ENCODE results near the gene CCDC136. TPM values are rescaled to one million over a fixed set of nuclear protein-coding genes. Genes with fewer than 3 reads are reported as not detected.

CCDC136 gene
- total RNA-seq, 1 experiment from 2014 or later = 3.2 TPM

GRCh38 chr7:128831178-128831993 is 39.6 kb downstream of the CCDC136 start:
- DNase-seq (ENCODE audit: low read depth) = peak; percentile 91

GRCh38 chr7:128831994-128832879 is 40.5 kb downstream of the CCDC136 start:
- DNase-seq (ENCODE audit: low read depth) = peak; percentile 97

GRCh38 chr7:128832880-128833147 is 41.0 kb downstream of the CCDC136 start:
- DNase-seq (ENCODE audit: low read depth) = no peak

GRCh38 chr7:128833148-128833945 is 41.6 kb downstream of the CCDC136 start:
- DNase-seq (ENCODE audit: low read depth) = peak; percentile 99

- peak; percentile 63 for DNase-seq (ENCODE audit: low read depth)
Measured at GRCh38 chr7:128833946-128834325, 42.2 kb downstream of the CCDC136 start.

- no peak for DNase-seq (ENCODE audit: low read depth)
Measured at GRCh38 chr7:128835231-128835751, 43.5 kb downstream of the CCDC136 start.

- peak; percentile 91 for DNase-seq (ENCODE audit: low read depth)
Measured at GRCh38 chr7:128835790-128836641, 44.2 kb downstream of the CCDC136 start.

GRCh38 chr7:128836729-128837348 is 45.1 kb downstream of the CCDC136 start:
- DNase-seq (ENCODE audit: low read depth) = no peak

GRCh38 chr7:128837521-128837921 is 45.8 kb downstream of the CCDC136 start:
- no peak for DNase-seq (ENCODE audit: low read depth)

GRCh38 chr7:128838109-128838779 is 46.5 kb downstream of the CCDC136 start:
- no peak for DNase-seq (ENCODE audit: low read depth)

GRCh38 chr7:128838981-128839731 is 47.4 kb downstream of the CCDC136 start:
- DNase-seq (ENCODE audit: low read depth) = no peak

- DNase-seq (ENCODE audit: low read depth) = no peak
Measured at GRCh38 chr7:128839751-128840177, 48.0 kb downstream of the CCDC136 start.

- DNase-seq (ENCODE audit: low read depth) = no peak
Measured at GRCh38 chr7:128840326-128841170, 48.8 kb downstream of the CCDC136 start.

- DNase-seq (ENCODE audit: low read depth) = no peak
Measured at GRCh38 chr7:128841171-128841690, 49.5 kb downstream of the CCDC136 start.

GRCh38 chr7:128841921-128842673 is 50.3 kb downstream of the CCDC136 start:
- DNase-seq (ENCODE audit: low read depth) = peak; percentile 53

GRCh38 chr7:128842674-128843641 is 51.2 kb downstream of the CCDC136 start:
- DNase-seq (ENCODE audit: low read depth) = no peak

All from LHCN-M2 (cell line).